HG02852 (cell line): ENCODE measurements around the gene TTLL11.
"Not testable (repeated sequence)": the region's sequence is repeated elsewhere in the genome, so short reads cannot be mapped to it uniquely, and the experiment has no call there.

Experiments
- ATAC-seq: cut with Tn5 transposase; IDR thresholded peaks from one replicate; pipeline ENCODE4 v1.9.1; 2021; ENCODE audit warnings: mild to moderate bottlenecking, moderate library complexity; ENCODE audit not compliant: unreplicated experiment

Gene TTLL11

DNA sequence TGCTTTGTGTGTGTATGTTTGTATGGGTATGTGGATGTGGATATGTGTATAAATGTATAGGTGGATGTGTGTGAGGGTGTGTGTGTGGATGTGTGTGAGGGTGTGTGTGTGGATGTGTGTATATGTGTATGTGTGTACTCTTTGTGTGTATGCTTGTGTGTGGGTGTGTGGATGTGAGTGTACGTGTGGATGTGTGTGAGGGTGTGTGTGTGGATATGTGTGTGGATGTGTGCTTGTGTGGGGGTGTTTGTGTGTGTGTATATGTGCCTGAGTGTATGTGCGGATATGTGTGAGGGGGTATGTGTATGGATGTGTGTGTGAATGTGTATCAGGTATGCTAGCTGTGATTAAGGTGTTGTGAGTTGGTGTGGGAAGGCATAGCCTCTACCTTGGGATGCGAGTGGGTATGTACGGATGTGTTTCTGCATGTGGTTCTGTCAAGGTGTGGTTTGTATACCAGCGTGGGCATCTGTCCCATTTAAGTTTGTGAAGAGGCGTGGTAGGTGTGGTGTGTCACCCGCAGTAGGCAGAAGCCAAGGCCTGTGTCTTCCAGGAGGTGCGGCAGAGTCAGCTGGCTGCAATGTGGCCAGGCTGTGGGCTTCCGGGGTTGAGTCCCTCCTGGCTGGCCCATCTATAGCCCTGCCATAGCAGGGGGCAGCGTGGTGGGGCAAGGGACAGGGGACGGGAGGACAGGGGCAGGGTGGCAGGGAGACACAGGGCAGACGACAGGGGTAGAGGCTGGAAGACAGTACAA is 285.9 kb downstream of the TTLL11 start:
- no peak for ATAC-seq

DNA sequence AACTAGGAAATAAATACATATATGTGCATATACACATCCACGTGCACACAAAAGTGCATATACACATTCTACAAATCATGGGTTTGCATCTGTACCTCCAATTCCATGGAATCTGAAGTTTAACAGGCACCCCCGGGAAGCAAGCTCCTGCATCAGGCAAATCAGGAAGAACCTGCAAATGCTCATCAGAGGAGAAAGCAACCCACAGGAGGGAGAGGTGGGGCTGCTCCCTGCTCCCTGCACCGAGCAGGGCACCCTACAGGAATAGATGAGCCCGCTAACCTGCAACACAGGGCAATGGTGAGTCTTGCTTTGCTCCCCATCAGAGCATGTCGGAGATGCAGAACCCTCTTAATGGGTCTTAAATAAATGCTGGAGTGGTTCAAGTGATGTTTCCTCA is 290.4 kb downstream of the TTLL11 start:
- ATAC-seq = no peak

DNA sequence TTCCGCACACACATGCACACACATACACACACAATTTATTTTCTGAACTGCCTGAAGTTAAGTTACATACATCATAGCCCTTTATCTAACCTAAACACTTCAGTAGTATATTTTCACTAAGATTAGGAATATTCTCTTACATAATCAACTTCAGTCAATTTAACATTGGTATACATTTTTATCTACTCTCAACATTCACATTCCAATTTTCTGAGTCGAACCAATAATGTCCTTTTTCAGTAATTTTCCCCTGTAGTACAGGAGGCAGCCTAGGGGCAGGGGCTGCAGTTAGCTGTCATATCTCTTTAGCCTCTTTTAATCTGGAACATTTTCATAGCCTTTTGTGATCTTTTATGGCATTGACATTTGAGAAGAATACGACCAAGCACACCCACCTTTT is 291.5 kb downstream of the TTLL11 start:
- ATAC-seq = no peak

DNA sequence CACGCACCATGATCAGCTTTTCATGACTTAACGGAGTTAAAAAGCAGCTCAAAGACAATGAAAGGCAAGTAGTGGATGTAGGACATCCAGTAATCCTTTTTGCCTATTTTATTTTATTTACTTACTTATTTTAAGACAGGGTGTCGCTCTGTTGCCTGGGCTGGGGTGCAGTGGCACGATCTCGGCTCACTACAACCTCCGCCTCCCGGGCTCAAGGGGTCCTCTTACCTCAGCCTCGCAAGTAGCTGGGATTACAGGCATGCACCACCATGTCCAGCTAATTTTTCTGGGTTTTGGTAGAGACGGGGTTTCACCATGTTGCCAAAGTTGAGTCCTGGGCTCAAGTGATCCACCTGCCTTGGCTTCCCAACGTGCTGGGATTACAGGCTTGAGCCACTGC is 292.7 kb downstream of the TTLL11 start:
- ATAC-seq = no peak

DNA sequence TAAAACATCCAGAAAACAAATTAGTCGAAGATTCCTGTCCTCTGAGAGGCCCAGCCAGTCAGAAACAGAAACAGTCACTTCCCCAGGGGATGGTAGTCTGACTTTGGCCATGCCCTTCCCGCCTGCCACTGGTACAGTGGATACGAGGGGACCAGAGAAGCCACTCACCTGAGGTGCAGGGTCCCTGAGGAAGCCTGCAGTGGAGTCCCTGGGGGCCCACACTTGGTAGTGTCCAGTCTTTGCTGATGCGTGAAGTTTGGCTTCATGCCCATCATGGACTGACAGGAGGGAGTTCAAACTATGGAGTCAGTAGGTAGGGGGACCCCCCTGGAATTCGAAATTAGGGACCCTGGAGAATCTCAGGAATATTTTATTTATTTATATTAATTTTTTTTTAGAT is 294.2 kb downstream of the TTLL11 start:
- ATAC-seq = no peak

DNA sequence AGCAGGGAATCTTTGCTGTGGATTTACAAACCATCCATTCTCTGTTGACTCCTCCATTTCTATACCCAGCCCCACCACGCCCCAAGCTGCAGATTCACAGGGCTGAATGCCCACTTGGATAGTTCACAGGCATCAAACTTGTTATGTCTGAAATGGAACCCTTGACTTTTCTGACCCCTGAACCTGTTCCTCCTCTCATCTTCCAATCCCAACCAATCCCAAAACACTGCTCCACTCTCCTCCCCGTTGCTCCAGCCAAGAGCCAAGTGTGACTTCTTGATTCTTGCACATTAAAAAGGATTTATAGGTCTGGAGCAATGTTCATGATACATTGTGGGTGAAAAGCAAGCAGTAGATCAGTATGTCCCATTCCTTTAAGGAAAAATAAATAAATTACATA is 296.0 kb downstream of the TTLL11 start:
- no peak for ATAC-seq

DNA sequence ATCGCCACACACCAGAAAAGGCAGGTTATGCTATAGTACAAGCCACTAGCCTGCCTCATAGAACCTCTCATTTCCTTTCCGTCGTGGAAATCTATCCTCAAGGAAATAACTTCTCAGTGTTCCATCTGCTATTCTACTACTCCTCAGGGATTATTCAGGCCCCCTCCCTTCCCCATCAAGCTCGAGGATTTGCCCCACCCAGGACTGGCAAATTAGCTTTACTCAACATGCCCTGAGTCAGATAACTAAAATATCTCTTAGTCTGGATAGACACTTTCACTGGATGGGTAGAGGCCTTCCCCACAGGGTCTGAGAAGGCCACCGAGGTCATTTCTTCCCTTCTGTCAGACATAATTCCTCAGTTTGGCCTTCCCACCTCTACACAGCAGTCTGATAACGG is 298.8 kb downstream of the TTLL11 start:
- ATAC-seq = not testable (repeated sequence)

DNA sequence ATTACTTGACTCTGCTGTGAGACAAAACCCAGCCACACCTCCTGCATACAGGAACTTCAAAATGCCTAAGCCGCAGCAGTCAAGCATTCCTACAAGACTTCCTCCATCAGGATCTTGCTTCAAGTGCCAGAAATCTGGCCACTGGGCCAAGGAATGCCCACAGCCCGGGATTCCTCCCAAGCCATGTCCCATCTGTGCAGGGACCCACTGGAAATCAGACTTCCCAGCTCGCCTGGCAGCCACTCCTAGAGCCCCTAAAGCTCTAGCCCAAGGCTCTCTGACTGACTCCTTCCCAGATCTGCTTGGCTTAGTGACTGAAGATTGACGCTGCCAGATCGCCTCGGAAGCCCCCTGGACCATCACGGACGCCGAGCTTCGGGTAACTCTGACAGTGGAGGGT is 300.6 kb downstream of the TTLL11 start:
- not testable (repeated sequence) for ATAC-seq

DNA sequence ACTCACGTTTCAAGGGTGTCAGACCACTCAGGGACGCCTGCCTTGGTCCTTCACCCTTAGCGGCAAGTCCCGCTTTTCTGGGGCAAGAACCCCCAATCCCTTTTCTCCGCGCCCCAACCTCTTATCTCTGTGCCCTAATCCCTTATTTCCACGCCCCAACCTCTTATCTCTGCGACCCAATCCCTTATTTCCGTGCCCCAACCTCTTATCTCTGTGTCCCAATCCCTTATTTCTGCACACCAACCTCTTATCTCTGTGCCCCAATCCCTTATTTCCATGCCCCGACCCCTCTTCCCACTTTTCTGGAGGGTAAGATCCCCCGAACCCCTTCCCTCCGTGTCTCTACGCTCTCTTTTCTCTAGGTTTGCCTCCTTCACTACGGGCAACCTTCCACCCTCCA is 302.3 kb downstream of the TTLL11 start:
- ATAC-seq = no peak

DNA sequence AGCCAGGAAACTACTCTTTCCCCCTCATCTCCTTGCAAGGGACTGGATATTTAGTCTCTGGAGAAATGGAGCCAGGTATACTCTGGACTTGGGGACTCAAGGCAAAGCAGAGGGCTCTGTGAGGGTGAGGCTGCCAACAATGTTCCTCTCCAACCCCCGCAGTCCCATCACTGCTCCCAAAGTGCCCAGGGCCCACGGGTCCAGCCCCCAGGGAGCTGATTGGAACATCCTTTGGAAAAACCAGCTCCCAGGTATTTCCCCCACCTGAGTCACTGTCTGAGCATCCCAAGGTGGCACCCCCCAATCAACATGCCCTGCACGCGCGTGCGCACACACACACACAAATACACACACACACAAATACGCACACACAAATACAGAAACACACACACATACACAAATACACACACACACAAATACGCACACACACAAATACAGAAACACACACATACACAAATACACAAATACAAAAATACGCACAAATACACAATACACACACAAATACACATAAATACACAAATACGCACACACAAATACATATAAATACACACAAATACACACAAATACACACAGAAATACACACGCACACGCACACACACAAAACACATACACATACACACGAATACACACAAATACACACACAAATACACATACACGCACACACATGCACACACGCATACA is 304.3 kb downstream of the TTLL11 start:
- ATAC-seq = no peak

DNA sequence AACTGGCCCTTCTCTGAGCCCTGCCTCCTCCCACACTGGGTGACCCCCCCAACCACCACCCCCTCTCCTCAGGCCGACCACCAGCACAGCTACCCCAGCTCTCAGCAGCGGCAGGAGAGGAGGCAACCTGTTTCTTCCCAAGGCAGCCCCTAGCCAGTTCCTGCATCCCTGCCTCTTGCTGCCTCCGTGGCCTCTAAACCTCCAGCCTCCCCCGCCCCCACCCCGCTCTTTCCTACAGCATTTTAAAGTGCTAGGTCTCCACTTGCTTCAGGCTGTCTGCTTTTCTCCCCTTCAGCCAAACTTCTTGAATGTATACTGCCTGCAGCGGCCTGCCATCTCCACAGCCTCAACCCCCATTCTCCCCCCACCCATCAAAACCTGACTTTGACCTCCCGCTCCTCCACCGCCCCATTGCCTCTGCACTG is 306.1 kb downstream of the TTLL11 start:
- no peak for ATAC-seq

DNA sequence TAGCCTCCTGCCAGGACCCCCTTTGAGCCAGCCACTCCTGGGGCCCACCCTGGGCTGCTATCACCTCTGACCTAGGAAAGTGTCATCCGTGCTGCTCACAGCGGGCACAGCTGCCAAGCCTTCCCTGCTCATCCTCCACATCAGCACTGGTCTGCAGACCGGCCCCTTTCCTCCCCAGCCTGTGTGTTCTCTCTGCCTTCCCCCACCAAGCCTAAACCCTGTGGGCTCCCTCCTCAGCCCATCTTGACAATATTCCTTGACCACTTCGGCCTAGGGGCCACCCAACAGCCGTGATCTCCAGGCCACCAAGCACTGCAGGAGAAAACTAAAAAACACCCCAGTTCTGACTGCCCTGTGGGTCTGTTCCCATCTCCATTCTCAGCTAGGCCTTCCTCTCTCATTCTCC is 306.6 kb downstream of the TTLL11 start:
- ATAC-seq = no peak

DNA sequence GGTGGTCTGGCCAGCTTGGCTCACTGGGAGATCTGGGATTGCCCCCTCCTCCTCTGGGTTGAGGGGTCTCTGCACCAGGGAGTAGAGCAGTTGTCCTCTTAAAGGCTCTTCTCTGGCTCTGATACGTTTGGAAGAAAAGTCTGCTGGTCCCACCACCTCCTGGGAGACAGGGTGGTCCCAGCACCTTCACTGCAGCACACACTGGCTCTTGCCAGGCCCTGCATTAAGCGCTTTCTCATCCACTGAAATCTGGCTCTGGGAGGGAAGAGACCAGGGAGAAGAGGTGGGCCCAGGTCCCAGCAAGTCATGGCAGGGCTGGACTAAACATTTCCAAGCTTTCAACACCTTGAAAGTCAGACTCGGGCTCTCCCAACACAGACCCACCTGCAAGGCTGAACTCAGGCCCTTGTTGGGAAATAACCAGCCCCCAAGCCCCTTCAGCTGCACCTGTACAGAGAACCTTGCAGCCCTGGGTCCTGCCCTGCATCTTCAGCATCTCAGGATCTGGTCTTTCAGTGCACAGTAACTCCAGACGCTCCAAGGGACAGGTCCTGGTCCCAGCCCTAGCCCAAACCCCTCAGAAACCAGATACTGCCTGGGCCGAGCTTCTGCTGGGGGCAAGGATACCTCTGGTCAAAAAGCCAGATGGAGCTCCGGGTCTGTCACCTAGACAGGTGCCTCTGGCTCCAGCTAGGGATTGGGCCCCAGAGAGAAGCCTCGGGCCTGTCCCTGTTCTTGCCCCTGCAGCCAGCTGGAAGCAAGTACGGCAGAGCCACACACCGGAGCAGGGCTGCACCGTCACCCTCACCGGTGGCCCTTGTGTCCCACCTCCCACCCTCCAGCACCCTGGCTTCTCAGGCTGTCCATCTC is 307.2 kb downstream of the TTLL11 start:
- no peak for ATAC-seq

DNA sequence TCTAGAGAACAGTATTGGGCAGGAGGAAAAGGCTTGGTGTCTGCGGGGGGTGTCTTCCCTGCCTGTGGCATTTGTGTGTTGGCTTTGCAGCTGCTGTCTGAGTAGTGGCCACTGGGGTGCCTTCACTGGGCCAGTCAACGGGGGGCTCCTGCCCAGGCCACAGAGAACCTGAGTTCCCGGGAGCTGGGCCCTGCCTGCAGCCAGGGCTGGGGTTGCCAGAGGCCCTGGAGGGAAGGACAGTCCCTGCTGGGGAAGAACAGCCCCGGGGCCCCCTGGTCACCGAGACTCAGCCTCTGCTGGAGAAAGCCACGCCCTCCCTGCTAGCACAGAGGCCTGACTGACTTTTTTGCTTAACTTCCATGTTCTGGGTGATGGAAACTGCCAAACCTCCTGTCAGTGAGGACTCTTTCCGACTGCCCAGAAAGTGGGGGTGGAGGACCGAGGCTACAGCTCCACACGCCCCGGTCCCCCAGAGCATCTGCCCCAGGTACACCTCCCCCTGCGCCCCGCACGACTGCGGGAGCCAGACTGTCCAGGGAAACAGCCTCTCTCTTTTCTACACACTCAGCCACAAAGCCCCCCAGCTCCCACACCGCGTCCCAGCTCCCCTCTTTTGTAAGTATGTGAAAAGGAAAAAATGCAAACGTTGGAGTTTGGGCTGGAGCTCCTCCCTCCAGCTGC is 308.2 kb downstream of the TTLL11 start:
- no peak for ATAC-seq

DNA sequence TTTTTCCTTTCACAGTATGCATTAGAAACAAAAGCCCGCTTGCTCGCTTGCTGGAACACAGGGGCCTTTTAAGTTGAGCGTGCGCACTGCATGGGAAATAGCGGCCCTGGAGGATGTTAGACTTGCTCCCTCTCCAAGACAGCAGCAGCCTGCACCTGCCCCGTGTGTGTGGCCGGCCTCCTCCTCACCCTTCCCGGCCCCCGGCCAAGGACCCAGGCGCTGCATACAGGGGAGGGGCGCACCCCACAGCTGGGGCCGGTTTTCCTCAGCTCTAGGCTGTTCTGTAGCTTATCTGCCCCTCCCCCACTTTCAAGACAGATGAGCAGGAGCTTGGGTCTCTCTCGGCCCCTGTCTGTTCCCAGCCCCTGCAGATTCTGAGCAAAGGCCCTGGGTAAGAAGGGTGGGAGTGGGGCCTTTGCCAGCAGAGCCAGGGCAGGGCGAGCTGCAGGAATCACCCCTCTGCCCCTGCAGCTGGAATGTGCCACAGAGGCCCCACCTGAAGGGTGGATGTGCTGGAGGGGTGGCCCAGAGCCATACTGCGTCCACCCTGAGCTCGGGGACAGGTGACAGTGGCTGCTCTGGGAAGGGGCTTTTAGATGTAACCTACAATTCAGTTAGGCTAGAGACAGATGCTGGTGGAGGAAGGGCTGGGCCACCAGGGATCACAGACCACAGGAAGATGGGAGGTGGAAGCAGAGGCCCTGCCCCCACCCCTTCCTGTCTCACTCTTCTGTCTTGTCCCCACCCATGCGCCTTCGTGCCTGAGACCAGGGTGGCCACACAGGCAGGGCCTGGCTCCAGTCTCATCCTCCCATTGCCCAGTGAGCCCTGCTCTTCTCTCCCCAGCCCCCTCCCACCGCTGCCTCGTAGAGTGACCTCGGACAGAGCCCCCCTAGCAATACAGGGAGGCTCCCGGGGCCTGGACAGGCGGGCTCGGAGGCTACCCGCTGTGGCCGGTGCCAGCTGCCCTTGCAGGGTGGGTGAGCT is 309.3 kb downstream of the TTLL11 start:
- ATAC-seq = no peak

DNA sequence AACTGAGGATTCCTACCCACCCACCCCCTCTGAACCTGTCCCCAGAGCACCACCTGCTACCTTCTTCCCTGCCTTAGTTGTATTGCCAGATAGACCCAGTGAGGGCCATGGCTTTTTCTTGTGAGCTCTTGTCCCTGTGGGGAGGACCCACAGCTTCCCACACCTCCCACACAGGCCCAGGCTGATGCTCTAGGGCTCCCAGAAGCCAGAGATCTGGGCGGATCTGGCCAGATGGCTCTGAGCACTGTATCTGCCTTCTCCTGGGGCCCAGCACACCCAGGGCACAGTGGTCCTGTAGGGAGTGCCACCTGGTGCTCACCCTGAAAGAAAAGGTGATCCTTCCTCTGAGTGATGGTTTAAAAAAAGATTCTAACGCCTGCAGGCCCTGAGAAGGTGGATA is 310.0 kb downstream of the TTLL11 start:
- ATAC-seq = no peak

DNA sequence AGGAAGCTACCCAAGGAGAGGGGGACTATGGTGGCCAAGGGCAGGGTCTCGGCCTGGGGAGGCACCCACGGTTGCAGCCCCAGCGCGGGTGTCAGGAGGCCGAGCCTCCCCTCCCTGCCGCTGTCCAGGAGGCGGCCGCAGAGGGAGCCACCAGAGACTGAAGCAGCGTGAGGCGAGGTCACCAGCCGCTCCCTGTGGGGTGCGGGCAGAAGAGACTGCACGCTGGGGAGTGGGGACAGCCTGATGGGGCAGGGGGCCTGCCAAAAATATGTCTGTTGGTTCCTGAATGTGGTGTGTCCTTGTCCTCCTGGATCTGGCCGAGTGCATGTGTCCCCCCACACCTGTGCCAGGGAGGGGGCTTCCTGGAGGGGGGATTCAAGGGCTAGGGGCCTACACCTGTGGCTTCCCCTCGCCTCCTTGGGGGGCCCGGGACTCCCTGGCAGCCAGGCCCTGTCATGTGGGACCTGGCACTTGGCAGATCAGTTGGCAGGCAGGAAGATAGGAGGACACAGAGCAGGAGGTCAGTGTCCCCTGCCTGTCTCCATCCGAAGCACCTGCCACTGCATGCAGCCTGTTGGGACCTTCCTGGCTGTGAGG is 310.5 kb downstream of the TTLL11 start:
- no peak for ATAC-seq

DNA sequence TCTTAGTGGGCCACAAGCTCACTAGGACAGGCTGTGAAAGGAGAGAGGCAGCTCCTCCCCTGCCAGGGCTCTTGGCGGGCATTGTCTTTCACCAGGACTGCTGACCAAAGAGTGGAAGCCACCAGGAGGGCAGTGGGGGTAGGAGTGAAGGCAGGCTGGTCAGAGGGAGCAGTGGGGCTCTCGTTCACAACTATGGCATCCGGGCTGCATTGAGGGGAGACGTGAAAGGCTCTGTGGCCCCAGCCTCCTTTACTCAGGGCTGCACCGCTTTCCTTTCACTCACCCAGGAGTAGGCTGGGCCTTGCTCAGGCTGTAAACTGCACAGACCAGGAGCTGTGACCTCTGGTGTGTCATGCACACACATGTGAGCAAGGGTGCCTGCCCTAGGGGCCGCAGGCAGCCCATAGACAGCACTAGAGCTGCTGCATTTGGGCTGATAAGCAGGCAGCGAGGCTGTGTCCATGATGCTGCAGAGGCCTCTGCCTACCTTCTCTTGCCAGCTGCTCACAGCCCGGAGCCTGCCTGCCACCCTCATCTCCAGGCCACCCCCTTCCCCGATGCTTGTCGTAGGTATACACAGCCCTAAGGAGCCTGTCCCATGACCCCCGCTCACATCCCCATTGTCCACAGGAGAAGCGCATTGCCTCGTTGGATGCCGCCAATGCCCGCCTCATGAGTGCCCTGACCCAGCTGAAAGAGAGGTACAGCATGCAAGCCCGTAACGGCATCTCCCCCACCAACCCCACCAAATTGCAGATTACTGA is 311.2 kb downstream of the TTLL11 start:
- ATAC-seq = no peak

DNA sequence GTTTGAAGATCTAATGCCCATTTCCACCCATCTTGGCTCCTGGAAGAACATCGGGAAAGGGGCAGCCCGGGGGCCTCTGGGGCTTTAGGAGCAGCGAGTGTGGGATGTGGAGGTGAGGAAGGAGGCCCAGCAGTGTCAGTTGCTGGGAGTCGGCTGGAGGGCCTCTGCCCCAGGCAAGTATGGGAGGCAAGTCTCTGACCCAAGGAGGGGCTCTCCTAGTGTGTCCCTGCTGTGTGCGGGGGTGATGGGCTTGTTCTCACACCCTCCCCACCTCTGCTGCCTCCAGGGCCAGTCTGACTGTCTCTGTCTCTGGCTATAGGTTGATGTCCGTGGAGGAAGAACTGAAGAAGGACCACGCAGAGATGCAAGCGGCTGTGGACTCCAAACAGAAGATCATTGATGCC is 312.0 kb downstream of the TTLL11 start:
- ATAC-seq = no peak
